HepG2 (cell line): ENCODE results near the gene SHLD1. TPM values are rescaled to one million over a fixed set of nuclear protein-coding genes. Genes with fewer than 3 reads are reported as not detected.
A peak's percentile ranks its signal among the peaks of the same experiment; 100 is the strongest.

ENCODE experiments used
- CBX1 ChIP-seq: IDR thresholded peaks from one replicate; pipeline ENCODE4 v1.6.1; 2016; ENCODE audit warnings: antibody characterized with exemption, low read depth
- DPF2 ChIP-seq: sonication (generic); formaldehyde crosslinking; IDR thresholded peaks from 2 replicates; pipeline ENCODE4 v1.4.0; 2020; ENCODE audit warnings: mild to moderate bottlenecking, low read depth, missing genetic modification reagents, borderline replicate concordance
- GATAD1 ChIP-seq: IDR thresholded peaks from 2 replicates; pipeline ENCODE4 v1.6.1; 2016; ENCODE audit warnings: missing genetic modification reagents, missing compliant biosample characterization
- GTF3A ChIP-seq: sonication (generic); formaldehyde crosslinking; conservative IDR thresholded peaks from 2 replicates; pipeline ENCODE4 v1.4.0; 2020; ENCODE audit warnings: mild to moderate bottlenecking, missing genetic modification reagents
- KDM1A ChIP-seq: IDR thresholded peaks from 2 replicates; pipeline ENCODE4 v1.6.1; 2016; ENCODE audit warnings: missing compliant biosample characterization
- MAFG ChIP-seq: sonication (generic); formaldehyde crosslinking; IDR thresholded peaks from 2 replicates; pipeline ENCODE4 v1.5.1; 2020; ENCODE audit warnings: mild to moderate bottlenecking, missing genetic modification reagents
- NR1H2 ChIP-seq: sonication (generic); formaldehyde crosslinking; IDR thresholded peaks from 2 replicates; pipeline ENCODE4 v1.8.1; 2022; ENCODE audit warnings: low read depth, missing genetic modification reagents, borderline replicate concordance
- NR2F6 ChIP-seq, 2 experiments: IDR thresholded peaks; 2 replicates each; pipeline ENCODE4 v1.6.1; 2016; ENCODE audit warnings: antibody characterized with exemption in 1 of 2, mild to moderate bottlenecking in 1 of 2
- PRDM4 ChIP-seq: sonication (generic); formaldehyde crosslinking; IDR thresholded peaks from 2 replicates; pipeline ENCODE4 v1.9.0; 2021; ENCODE audit warnings: missing genetic modification reagents, borderline replicate concordance
- RFX1 ChIP-seq: fragments of 450-650 bp; IDR thresholded peaks from 2 replicates; pipeline ENCODE4 v1.6.1; 2017
- TBP ChIP-seq: sonication (generic); formaldehyde crosslinking; IDR thresholded peaks from 2 replicates; pipeline ENCODE4 v1.5.0; 2020; ENCODE audit warnings: missing genetic modification reagents
- TIGD3 ChIP-seq: sonication (generic); formaldehyde crosslinking; IDR thresholded peaks from 2 replicates; pipeline ENCODE4 v1.5.1; 2020; ENCODE audit warnings: mild to moderate bottlenecking, missing genetic modification reagents, borderline replicate concordance
- ZNF124 ChIP-seq: sonication (generic); formaldehyde crosslinking; IDR thresholded peaks from 2 replicates; pipeline ENCODE4 v1.4.0; 2020; ENCODE audit warnings: missing genetic modification reagents
- ZNF143 ChIP-seq: sonication (generic); formaldehyde crosslinking; IDR thresholded peaks from 2 replicates; pipeline ENCODE4 v1.4.0; 2020; ENCODE audit warnings: missing genetic modification reagents
- ZNF251 ChIP-seq: sonication (generic); formaldehyde crosslinking; IDR thresholded peaks from 2 replicates; pipeline ENCODE4 v1.9.0; 2021; ENCODE audit warnings: mild to moderate bottlenecking, missing genetic modification reagents
- ZNF496 ChIP-seq: sonication (generic); formaldehyde crosslinking; IDR thresholded peaks from 2 replicates; pipeline ENCODE4 v1.8.1; 2023; ENCODE audit warnings: mild to moderate bottlenecking, moderate library complexity, missing genetic modification reagents; ENCODE audit not compliant: insufficient replicate concordance
- ZNF510 ChIP-seq: sonication (generic); formaldehyde crosslinking; IDR thresholded peaks from 2 replicates; pipeline ENCODE4 v1.4.0; 2020; ENCODE audit warnings: low read depth, mild to moderate bottlenecking, missing genetic modification reagents
- ZNF674 ChIP-seq: sonication (generic); formaldehyde crosslinking; IDR thresholded peaks from 2 replicates; pipeline ENCODE4 v1.5.0; 2020; ENCODE audit warnings: low read depth, mild to moderate bottlenecking, missing genetic modification reagents
- ZNF83 ChIP-seq: sonication (generic); formaldehyde crosslinking; IDR thresholded peaks from 2 replicates; pipeline ENCODE4 v1.4.0; 2020; ENCODE audit warnings: missing genetic modification reagents, mild to moderate bottlenecking, borderline replicate concordance
- ZNF883 ChIP-seq: sonication (generic); formaldehyde crosslinking; IDR thresholded peaks from 2 replicates; pipeline ENCODE4 v1.5.1; 2020; ENCODE audit warnings: mild to moderate bottlenecking, missing genetic modification reagents; ENCODE audit errors: not compliant biosample characterization
- polyA plus RNA-seq, 8 experiments: library from polyadenylated mRNA; depleted of rRNA in 3 of 8; stranded (reverse) in 7 of 8; unstranded in 1 of 8; fragments of >200 nt; fragmentation: Illumina TruSeq in 4 of 8; extraction: Trizol in 4 of 8; gene quantifications; 2 replicates each; pipeline versions ENCODE4 v1.2.1 to v1.2.3, GENCODE V29; 2011 to 2016; ENCODE audit warnings: low read depth in 4 of 8, missing spikeins in 1 of 8, mixed read lengths in 1 of 8; ENCODE audit not compliant: insufficient read depth in 1 of 8
- total RNA-seq, 5 experiments: library from RNA; depleted of rRNA; stranded (reverse); fragments of >200 nt; fragmentation: Illumina TruSeq; extraction: Trizol; gene quantifications; 2 replicates each; pipeline ENCODE4 v1.2.3, GENCODE V29; 2016; ENCODE audit warnings: low read depth in 1 of 5
- TF ChIP-seq, protein P1 (sequence below): sonication (generic); formaldehyde crosslinking; IDR thresholded peaks from 2 replicates; pipeline ENCODE4 v1.4.0; 2020; ENCODE audit warnings: missing genetic modification reagents
- TF ChIP-seq, protein P2 (sequence below): sonication (generic); formaldehyde crosslinking; IDR thresholded peaks from 2 replicates; pipeline ENCODE4 v1.9.0; 2022; ENCODE audit warnings: low read depth, missing genetic modification reagents

SHLD1 gene
- total and polyA plus RNA-seq, 2 of the 13 experiments (the other 11 are each of a cell fraction or from before 2014, with no cell fraction given): 8.9 to 10.0 TPM

- TF ChIP-seq ZNF251 (CRISPR knock-in tag) (no peak), NR1H2 (CRISPR knock-in tag) (no peak), ZNF143 (CRISPR knock-in tag) (0 out of 2 replicates have a peak, but pooled peaks have one; percentile 55), DPF2 (CRISPR knock-in tag) (peak; percentile 97), ZNF124 (CRISPR knock-in tag) (0 out of 2 replicates have a peak, but pooled peaks have one; percentile 79), ZNF674 (no peak), ZNF83 (CRISPR knock-in tag) (no peak), RFX1 (no peak), KDM1A (CRISPR knock-in tag) (peak; percentile 95), GTF3A (no peak), CBX1 (peak; percentile 71), PRDM4 (CRISPR knock-in tag) (no peak), ZNF496 (CRISPR knock-in tag) (no peak), NR2F6 (IDR thresholded peaks at IDR 0.05) (peak; percentile 85), NR2F6 (CRISPR knock-in tag; IDR thresholded peaks at IDR 0.05) (peak; percentile 94), ZNF883 (CRISPR knock-in tag) (no peak), TIGD3 (CRISPR knock-in tag) (no peak), TBP (CRISPR knock-in tag) (no peak), GATAD1 (CRISPR knock-in tag) (peak; percentile 65), MAFG (CRISPR knock-in tag) (no peak), ZNF510 (no peak)
- TF ChIP-seq, protein P1, sequence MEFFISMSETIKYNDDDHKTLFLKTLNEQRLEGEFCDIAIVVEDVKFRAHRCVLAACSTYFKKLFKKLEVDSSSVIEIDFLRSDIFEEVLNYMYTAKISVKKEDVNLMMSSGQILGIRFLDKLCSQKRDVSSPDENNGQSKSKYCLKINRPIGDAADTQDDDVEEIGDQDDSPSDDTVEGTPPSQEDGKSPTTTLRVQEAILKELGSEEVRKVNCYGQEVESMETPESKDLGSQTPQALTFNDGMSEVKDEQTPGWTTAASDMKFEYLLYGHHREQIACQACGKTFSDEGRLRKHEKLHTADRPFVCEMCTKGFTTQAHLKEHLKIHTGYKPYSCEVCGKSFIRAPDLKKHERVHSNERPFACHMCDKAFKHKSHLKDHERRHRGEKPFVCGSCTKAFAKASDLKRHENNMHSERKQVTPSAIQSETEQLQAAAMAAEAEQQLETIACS (CRISPR knock-in tag): no peak
- TF ChIP-seq, protein P2, sequence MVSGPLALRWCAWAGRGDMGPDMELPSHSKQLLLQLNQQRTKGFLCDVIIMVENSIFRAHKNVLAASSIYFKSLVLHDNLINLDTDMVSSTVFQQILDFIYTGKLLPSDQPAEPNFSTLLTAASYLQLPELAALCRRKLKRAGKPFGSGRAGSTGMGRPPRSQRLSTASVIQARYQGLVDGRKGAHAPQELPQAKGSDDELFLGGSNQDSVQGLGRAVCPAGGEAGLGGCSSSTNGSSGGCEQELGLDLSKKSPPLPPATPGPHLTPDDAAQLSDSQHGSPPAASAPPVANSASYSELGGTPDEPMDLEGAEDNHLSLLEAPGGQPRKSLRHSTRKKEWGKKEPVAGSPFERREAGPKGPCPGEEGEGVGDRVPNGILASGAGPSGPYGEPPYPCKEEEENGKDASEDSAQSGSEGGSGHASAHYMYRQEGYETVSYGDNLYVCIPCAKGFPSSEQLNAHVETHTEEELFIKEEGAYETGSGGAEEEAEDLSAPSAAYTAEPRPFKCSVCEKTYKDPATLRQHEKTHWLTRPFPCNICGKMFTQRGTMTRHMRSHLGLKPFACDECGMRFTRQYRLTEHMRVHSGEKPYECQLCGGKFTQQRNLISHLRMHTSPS (CRISPR knock-in tag): peak; percentile 78
Measured at GRCh38 chr20:5779071-5779900, 29.1 kb downstream of the SHLD1 start (continued).
